IPS DF 4.7 (cell line): Measurements from ENCODE around the gene SINHCAF.

Source experiments
- DNase-seq: peaks from one replicate; pipeline ENCODE4 v3.0.0-alpha.2; 2013; ENCODE audit warnings: low spot score; ENCODE audit errors: extremely low read depth

The SINHCAF gene

DNA sequence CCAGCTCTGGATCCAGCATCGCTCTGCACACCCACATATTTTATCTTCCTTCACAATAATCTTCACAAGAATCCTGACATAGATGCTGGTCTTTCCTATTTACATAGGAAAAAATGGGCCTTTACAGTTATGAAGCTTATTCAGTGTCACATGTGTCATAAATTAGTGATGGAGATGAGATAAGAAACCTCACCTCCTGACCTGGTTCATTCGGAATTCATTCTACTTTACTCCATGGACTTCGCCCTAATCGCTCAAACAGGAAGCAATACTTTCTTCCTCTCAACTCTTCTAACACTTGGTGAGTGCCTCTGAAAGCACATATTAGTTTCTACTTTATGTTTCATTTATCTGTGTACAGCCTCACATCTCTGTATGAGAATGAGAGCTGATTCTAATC, 12.0 kb upstream of the SINHCAF start:
- DNase-seq = no peak

DNA sequence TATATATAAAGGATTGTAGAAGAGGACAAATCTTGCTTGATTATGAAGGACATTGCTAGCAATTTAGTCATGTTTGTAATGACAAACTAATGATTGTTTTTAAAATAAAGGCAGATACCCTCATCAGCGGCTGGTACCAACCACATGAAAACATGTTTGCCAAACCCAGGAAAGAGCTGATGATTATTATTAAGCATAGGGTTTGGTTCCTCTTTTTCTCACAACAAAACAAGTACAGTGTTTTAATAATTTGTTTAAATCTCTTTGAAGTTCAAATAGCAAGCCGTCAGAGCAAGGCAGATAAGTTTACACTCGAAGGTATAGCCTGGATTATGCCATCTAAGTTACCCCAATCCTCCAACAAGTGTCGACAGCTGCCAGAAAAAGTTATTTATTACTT, 5.3 kb upstream of the SINHCAF start:
- DNase-seq = no peak

DNA sequence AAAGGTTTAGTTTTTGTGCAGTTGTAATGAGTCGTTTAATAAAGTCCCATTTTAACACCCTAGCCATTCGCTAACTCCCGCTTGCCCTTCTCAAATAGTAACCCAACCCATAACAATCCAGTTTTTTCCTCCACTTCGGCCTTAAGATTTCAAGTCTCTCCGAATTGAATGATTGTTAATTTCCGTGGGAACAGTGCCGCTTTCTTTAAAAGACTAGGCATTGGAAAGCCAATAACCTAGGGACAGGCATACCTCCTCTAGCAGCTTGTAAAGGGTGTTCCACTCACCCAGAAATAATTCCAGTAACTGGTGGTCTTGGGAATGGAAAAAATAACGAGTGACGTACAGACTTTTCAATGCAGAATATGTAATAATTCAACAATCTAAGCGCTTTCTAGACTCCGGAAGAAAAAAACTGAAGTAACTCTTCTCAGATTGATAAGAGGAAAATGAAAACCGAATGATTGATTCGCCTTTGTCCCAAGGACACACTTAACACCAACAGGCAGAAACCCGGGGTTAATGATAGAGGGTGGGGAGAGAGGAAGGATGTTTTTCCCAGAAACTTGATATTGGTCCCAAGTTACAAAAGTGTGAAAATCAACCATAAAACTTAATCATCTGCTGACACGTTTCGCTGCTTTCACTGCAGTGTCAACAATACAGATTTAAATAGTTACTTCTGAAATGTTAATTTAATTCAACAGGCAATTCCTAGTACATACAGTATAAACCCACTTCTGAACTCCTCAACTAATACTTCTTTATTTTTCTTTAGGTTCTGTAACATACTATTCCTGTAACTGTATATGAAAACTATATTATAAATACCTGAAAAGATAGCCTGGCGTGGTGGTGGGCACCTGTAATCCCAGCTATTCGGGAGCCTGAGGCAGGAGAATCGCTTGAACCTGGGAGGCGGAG, 1.0 kb upstream of the SINHCAF start:
- DNase-seq = no peak

GRCh38 chr12:31325524-31325875, 450 bp downstream of the SINHCAF start:
- DNase-seq = no peak

DNA sequence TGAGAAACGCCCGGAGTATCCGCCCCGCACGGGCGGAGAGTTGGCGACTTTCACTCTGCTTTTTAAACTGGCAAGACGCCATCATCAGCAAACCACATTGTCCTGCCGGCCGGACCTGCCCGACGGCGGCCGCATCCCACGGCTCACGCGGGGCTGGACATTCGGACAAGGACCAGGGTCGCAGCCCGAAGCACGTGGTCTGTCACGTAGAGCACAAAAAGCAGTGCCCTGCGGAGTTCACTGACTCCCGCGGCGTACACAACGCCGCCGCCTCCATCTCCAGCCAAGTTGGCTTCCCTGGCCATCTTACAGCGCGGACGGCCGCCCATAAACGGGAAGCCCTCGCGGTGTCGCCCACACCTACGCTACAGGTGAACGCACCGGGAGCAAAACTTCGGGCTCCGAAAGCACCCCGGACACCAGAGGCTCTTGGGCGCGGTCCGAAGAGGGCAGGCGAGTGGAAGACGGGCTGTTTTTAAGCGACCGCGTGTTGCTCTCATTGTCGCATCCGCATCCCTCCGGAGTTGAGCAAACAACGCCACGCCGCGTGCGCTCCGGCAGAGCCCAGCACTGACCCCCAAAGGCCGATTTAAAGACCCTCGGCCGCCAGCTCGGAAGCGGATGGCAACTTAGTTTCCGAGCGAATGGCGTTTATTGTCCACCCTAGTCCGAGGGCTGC, 966 bp downstream of the SINHCAF start:
- no peak for DNase-seq

DNA sequence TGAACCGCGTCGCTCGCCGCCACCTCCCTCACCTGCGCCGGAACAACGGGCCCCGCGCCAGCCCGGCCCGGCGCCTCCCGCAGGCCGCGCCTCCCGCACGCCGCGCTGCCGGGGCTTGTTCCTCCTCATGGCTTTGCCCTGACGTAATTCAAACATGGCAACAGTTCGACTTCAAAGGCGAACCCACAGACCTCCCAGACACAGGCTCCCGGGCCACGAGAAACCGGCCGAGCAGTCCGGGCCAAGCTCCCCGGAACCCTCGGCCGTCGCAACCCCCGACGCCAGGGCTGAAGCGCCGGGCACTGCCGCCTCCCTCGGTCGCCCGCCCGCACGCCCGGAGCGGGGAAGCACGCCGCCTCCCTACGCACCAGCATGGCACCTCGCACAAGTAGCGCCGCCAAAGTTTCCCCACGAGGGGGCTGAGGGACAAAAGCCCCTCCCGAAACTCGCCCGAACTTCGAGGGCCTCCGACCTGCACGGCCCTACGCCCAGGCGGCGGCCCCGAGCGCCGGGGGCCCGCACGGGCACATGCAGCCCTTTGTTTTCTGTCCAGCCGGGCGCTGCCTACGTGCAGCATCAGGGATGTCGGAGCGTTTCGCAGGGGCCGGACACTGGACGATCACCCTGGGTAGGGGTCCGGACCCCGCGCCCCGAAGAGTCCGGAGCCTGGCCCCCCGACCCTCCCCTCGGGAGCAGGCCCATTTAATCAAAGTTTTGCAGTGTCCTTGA, 1.7 kb downstream of the SINHCAF start:
- DNase-seq = no peak

- no peak for DNase-seq
Observed at GRCh38 chr12:31323391-31324115, 2.4 kb downstream of the SINHCAF start.

DNA sequence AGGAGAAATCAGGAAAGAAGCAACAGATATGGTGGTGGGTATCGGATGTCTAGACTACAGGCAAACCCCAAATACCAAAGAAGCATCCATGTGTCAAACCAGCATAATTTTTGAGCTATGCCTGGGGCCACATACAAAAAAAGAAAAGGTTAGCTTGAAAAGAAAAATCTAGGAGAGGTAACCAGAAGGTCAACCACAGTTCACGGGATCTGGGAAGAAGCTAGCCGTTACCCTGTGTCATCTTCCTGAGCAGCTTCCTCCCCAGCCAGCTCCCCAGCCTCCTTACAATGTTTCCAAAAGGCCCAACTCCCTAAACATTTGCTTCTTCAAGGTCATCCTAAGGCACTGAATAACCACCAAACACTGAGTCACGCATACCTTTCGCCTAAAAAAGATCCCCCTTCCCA, 3.1 kb downstream of the SINHCAF start:
- DNase-seq = no peak

DNA sequence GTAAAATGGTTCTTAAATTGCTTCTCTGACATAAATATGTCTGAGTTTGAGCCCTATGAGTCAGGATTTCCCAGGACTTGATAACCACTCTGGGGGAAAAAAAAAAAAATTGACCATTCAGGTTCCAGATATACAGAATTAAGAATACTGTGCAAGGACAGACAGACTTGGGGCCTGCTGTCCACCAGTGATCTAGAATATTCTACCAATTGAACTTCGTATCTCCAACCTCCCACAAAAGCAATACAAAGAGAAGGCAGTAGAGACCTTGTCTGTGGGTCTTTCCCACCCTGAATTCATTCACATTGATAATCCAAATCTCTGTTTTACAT, 4.1 kb downstream of the SINHCAF start:
- no peak for DNase-seq

DNA sequence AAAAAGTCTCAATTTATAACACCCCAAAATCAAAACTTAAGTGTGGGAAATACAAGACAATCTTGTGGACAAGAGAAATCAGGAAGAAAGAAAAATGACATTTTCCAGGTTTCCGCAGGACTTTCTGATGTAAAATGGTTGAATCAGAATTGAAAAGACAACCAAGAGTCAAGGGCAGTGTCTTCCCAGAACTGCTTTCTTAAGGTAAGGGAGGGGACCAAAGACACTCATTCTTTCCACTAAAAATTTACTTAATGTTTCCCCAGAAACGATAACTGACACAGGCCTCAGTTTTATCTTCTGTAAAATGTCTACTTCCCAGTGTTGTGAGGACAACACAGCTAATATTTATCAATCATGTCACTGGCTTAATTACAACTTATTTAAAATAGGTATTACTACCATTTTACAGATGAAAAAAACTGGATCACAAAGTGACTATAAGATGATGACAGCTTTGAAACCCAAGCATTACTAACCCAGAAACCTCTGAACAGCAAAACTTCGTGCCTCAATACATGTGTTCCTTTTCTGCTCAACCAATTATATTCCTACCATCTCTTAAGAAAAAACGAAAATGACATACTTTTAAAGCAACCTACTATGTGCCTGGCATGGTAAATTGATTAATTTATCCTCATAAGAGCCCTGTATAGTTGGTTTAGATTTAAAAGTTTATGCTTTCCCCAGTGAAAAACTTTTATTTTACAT, 4.6 kb downstream of the SINHCAF start:
- DNase-seq = no peak

- no peak for DNase-seq
Observed at GRCh38 chr12:31318657-31319269, 7.2 kb downstream of the SINHCAF start.

DNA sequence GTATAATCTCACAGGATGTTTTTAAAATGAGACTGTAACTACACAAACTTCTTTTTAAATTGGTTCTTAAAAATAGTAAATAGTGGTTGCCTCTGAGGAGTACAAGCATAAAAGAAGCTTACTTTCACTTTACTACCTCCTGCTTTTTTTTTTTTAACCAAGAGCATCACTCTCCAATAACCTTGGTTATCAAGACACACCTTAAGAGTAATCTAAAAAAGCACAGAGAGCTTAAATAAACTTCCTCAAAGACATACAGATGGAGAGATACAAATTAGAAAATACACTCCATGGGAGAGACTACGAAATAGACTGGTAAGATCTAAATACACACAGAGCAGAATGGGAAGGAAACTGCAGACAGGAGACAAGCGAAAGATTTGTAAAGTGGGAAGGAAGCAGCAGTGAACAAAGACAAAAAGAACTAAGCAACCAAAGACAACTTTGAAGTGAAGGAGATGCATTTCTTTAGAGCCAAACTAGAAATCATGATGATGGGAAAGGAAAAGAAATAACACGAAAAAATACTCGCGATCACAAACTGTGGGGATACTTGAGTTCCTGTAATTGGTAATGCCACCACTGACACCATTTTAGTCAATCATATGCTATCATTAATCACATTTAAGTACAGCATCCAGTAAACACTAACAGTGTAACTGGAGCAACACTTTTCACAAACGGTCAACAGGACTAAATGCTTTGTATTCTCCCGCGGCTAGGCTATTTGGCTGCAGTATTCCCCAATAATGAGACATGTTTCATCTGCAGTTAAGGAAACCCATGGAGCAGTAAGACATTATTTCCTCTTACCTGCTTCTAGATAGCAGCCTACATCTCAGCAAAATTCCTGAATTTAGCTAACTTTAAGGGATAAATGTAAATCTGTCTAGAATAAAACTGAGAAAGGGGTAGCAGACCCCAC, 8.2 kb downstream of the SINHCAF start:
- DNase-seq = no peak

- no peak for DNase-seq
Observed at GRCh38 chr12:31316891-31317290, 9.1 kb downstream of the SINHCAF start.

DNA sequence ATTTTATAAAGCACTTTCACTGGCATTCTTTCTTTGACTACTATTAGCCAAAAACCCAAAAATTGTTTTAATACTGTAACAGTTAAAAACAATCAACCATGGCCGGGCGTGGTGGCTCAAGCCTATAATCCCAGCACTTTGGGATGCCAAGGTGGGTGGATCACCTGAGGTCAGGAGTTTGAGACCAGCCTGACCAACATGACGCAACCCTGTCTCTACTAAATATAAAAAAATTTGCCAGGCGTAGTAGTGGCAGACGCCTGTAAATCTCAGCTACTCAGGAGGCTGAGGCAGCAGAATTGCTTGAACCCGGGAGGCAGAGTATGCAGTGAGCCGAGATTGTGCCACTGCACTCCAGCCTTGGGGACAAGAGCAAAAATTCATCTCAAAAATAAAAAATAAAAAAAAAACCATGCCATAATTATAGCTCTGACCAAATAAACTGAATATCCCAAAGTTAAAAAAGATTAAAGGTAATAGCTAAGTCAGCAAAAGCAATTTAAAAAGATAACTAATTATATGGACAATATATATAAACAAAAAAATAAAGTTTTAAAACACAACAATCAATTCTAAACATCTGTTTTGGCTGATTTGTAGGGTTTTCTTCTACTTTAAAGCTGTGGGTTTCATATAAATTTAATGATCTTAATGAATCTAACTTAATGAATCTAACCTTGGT, 10.0 kb downstream of the SINHCAF start:
- no peak for DNase-seq

- DNase-seq = no peak
Observed at GRCh38 chr12:31315044-31315715, 10.8 kb downstream of the SINHCAF start.

DNA sequence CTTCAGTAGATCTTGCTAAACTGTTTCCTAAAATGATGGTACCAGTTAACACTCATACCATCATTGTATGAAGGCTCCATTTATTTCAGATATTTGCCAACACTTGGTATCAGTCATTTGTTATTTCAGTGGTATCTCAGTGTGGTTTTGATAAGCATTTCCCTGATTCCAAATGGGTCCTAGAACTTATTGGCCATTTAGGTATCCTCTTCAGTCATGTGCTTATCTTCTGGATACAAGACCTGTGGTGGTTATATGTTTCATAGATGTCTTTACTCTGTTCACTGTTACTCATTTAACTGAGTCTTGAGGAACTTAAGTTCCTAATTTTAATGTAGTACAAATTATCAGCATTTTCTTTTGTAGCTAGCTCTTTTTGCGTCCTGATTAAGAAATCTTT, 13.5 kb downstream of the SINHCAF start:
- no peak for DNase-seq

DNA sequence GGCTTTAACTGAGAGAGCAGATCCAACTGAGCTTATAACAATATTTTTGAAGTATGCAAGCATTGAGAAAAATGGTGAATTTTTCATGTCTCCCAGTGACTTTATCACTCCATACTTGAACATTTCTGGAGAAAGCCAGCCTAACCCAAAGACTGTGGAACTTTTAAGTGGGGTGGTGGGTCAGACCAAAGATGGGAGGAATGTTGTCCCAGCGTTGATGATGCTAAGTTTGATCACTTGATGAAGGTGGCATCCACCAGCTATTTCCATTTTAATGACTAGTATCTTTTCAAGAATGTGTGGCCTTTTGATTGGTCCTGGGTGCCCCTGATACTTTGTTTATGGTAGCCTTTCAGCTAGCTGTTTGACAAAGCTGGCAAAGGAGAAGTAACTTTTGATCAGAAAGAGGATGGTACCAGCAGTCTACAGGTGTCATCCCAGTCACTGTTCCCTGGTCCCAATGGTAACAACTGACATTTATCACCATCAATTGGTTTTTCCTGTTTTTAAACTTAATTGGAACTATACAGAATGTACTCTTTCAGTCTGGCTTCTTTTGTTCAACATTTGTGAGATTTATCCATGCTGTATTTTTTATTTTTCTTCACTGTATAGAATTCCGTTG, 14.2 kb downstream of the SINHCAF start:
- no peak for DNase-seq

- DNase-seq = no peak
Observed at GRCh38 chr12:31310488-31310887, 15.5 kb downstream of the SINHCAF start.
